Erythroblast (primary cell): ENCODE results near the gene INTS13.
"Not testable (repeated sequence)": the region's sequence is repeated elsewhere in the genome, so short reads cannot be mapped to it uniquely, and the experiment has no call there.

ENCODE experiments used
- DNase-seq, 2 experiments: peaks; one replicate each; lab custom pipeline; 2025; lab: John Stamatoyannopoulos, UW
- GATA1 ChIP-seq: IDR thresholded peaks from 2 replicates; pipeline ENCODE4 v1.6.1; 2011; ENCODE audit warnings: low read depth, mild to moderate bottlenecking, control low read depth, low read length, moderate library complexity
- POLR2A ChIP-seq: IDR thresholded peaks from 2 replicates; pipeline ENCODE4 v1.6.1; 2011; ENCODE audit warnings: mild to moderate bottlenecking, low read length

INTS13 gene

GRCh38 chr12:26906024-26906423 lies 31.8 kb downstream of the INTS13 start:
- TF ChIP-seq GATA1 (no peak), POLR2A (no peak)
- no peak for DNase-seq

DNA sequence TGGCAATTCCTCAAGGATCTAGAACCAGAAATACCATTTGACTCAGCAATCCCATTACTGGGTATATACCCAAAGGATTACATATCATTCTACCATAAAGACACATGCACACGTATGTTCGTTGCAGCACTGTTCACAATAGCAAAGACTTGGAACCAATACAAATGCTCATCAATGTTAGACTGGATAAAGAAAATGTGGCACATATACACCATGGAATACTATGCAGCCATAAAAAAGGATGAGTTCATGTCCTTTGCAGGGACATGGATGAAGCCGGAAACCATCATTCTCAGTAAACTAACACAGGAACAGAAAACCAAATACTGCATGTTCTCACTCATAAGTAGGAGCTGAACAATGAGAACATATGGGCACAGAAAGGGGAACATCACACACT lies 34.4 kb downstream of the INTS13 start:
- DNase-seq = not testable (repeated sequence)

- TF ChIP-seq POLR2A = no peak
- TF ChIP-seq GATA1 = no peak
- DNase-seq = no peak
Measured at GRCh38 chr12:26896913-26897312, 40.9 kb downstream of the INTS13 start.

- no peak for DNase-seq
- TF ChIP-seq POLR2A = no peak
- no peak for TF ChIP-seq GATA1
Measured at GRCh38 chr12:26895672-26896071, 42.1 kb downstream of the INTS13 start.

DNA sequence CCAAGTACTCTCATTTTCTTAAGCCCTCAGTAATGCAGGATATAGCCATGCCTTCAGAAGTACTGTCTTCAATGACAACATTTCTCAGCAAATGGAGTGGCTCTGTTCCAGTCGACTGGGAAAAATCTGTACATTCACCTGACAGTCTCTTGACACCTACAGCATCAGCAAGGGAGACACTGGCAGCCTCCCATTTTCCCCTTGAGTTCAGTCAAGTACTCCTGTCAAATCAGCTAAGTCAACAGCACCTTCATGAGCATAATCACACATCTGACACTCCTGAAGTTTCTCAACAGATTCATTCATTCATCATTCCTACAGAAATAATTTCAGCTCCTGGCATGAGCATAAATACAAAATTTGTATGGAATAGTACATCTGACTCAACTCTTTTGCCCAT lies 46.1 kb downstream of the INTS13 start:
- DNase-seq = no peak
- TF ChIP-seq GATA1 (no peak), POLR2A (no peak)

DNA sequence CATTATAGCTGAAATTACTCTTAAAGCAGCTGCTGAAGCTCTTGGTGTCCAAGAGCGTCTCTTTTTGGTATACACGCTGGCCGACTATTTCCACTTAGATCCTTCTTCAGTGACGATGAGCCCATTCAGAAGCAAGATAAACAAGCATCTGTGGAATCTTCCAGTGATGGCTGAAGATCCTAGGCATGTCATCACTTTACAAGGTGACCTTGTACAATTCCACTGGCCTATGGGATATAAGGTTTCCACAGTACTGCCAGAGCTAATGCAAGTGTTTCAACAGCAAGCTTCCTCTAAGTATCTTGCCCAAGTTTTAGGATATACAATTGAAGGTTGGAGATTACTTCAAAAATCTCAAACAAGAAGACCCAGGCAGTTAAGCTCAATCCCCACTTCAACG lies 47.0 kb downstream of the INTS13 start:
- TF ChIP-seq POLR2A (no peak), GATA1 (no peak)
- DNase-seq = no peak

DNA sequence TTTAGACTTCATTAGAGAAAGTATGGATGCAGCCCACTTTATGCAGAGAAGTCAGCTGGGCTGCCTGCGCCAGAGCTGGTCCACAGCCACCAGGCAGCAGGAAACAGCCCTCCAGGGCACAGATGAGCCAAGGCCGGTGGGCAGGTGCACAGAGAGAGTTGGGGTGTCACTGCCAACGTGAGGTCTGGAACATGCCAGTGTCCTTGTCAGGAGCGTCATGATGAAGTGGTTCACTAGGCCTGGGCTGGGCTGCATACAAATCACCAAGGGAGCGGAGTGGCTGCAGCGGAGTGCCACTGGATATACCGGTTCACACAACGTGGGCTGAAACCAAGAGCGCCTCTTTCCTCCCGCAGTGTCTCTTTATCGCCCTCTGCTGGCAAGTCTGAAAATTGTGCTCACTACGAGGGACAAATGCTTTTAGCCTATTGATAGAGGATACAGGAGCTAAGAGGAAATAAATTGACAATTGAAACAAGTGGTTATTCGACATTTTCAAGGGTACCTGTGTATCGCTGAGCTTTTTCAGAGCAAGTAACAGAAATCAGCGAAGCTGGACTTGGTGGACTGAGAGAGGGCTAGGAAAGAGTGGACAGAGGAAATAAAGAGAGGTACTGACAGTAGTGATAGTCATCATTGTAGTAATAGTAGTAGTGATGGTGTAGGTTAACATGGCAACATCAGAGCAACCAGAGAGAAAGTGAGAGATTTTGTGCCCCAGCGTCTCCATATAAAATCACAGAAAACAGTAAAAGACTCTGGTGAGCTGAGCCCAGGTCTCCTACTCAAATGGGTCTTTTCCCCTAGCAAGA lies 52.8 kb downstream of the INTS13 start:
- TF ChIP-seq GATA1 (no peak), POLR2A (no peak)
- DNase-seq = peak; percentile 78 to 88

- no peak for TF ChIP-seq POLR2A
- no peak for TF ChIP-seq GATA1
- no peak for DNase-seq
Measured at GRCh38 chr12:26880625-26881024, 57.2 kb downstream of the INTS13 start.

DNA sequence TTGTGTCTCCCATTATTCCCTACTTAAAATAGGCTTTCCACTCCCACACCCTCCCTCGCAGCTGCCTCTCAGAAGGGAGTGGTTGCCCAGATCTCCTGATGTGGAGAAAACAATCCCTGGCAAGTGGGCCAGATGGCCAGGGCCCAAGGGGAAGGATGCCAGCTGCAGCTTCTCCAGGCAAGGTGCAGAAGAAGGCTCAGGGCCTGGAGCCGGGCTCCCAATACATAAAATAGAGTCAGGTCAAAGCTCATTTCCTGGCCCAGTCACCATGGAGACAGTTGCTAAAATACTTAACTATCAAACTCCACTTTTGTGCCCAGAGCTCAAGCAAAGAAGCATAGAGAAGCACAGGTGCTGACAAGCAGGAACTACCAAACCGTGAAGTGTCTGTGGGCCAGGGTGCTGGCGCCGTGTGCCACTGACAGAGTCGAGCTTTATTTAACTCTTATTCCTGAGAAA lies 59.1 kb downstream of the INTS13 start:
- TF ChIP-seq POLR2A = no peak
- no peak for TF ChIP-seq GATA1
- no peak for DNase-seq

DNA sequence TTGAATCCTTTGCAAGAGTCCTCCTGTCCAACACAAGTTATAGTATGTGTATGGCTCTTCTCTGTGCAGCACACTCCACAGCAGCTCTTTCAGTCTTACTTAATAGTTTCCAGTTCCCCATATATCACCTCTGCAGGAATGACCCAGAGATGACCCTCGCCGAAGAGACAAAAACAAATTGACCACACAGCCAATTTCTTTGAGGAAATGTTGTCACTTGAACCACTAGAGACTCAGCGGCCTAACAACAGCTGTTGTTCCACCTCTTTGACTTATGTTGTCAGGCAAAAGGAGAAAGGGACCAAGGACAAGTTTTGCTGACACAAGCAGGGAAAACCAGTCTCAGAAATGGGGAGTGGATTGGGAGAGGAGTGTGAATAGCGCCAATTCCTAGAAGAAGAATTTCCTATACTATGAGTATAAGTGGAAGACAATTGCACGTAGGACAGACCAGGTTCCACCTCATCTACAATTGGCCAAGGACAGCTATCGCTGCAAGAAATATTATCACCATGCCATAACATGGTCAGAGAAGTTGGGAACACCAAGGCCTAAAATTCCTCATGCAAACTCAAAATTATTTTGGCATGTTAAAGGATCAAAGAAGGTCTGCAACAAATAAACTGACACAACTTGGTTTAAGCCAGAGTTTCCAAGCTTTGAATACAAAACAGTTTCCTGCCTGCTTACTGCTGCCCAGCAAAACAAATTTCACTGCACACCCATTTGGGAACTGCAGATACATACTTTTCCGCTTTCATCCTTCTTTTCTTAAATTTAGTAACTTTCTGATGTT lies 63.1 kb downstream of the INTS13 start:
- no peak for DNase-seq
- TF ChIP-seq POLR2A (no peak), GATA1 (no peak)

GRCh38 chr12:26872625-26873024 lies 65.2 kb downstream of the INTS13 start:
- TF ChIP-seq GATA1 (no peak), POLR2A (no peak)
- no peak for DNase-seq

DNA sequence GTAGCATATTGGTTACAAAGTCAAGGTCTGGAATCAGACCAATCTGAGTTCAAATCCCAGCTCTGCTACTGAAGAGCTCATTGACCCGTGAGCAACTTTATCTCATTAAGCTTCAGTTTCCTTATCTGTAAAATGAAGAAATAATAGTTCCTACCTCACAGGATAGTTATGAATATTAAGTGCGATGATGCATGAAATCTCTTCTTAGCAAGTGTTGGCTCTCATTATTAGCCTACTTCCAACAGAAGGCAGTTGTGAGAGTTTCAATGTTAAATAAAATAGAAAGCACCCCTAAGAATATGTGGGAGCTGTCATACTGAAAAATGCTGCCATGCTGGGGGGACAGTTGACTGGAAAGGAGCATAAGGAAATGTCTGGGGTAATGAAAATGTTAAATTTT lies 65.8 kb downstream of the INTS13 start:
- no peak for TF ChIP-seq GATA1
- TF ChIP-seq POLR2A = no peak
- no peak for DNase-seq

DNA sequence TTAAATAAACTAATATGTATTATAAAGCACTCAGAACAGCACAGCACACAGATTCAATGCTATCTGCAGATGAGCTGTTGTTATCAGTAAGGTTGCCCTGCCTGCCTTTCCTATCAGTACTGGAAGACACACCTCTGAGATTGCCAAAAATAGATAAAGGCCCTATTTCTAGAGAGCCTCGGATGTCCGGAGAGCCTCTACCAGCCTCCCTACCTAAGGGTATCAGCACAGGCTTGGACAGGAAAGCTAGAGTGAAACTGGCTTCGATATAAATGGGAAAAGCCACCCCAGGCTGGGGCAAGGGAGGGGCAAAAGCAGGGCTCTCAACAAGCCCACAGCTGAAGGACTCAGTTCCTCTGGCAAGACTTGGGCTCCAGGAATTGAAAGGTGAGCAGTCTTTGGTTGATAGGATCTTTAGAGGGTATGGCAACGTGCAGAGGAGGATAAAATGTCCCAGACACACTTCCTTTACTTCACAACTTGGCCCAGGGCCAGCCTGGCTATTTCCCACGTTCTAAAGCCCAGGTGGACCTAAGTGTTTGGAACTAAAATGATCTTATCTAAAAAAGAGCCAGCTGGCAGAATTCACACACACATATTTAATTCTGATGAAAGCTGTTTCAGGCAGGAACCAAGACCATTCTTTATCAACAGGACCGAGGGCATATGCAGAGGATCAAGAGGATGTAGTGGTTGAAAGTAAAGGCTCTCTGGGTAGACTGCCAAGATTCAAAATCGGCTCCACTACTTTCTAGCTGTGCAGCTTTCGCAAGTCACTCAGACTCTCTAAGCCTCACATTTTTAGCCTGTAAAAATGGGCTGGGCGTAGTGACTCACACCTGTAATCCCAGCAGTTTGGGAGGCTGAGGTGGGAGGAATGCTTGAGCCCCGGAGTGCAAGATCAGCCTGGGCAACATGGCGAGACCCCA lies 67.0 kb downstream of the INTS13 start:
- TF ChIP-seq GATA1 (no peak), POLR2A (no peak)
- DNase-seq = peak in 1 of 2 experiments; percentile 19
